K562 (cell line): ENCODE measurements around the gene CCDC47. TPM values are rescaled to one million over a fixed set of nuclear protein-coding genes. Genes with fewer than 3 reads are reported as not detected.
A peak's percentile ranks its signal among the peaks of the same experiment; 100 is the strongest.

Experiments
- ARID2 ChIP-seq: fragments of 450-650 bp; IDR thresholded peaks from 2 replicates; pipeline ENCODE4 v1.6.1; 2017; ENCODE audit warnings: antibody characterized with exemption, mild to moderate bottlenecking
- COPS2 ChIP-seq: fragments of 450-650 bp; conservative IDR thresholded peaks from 2 replicates; pipeline ENCODE4 v1.6.1; 2016; ENCODE audit warnings: mild to moderate bottlenecking, moderate library complexity
- ELF4 ChIP-seq: fragments of 450-650 bp; formaldehyde crosslinking; IDR thresholded peaks from 2 replicates; pipeline ENCODE4 v1.4.0; 2022; ENCODE audit warnings: missing genetic modification characterization
- FOXK1 ChIP-seq: sonication (generic); formaldehyde crosslinking; IDR thresholded peaks from 2 replicates; pipeline ENCODE4 v1.8.0; 2022; ENCODE audit warnings: missing genetic modification reagents, mild to moderate bottlenecking, borderline replicate concordance
- HDGF ChIP-seq: fragments of 450-650 bp; IDR thresholded peaks from 2 replicates; pipeline ENCODE4 v1.6.1; 2016
- HIVEP1 ChIP-seq: fragments of 250-450 bp; sonication (Bioruptor Pico); IDR thresholded peaks from 2 replicates; pipeline ENCODE4 v1.4.0; 2020; ENCODE audit warnings: mild to moderate bottlenecking
- HMBOX1 ChIP-seq: sonication (generic); IDR thresholded peaks from 2 replicates; pipeline ENCODE4 v1.6.1; 2016
- HNRNPK ChIP-seq: fragments of 200-400 bp; formaldehyde crosslinking; IDR thresholded peaks from one replicate; pipeline ENCODE4 v1.6.1; 2018; ENCODE audit warnings: mild to moderate bottlenecking, low read depth, low read length; ENCODE audit not compliant: poor library complexity, severe bottlenecking
- JUND ChIP-seq, 2 experiments: IDR thresholded peaks; 2 replicates in 1 of 2; 3 replicates in 1 of 2; pipeline ENCODE4 v1.6.1; 2011; ENCODE audit warnings: borderline replicate concordance in 2 of 2, low read depth in 2 of 2, low read length in 2 of 2, improper control_type of control experiment in 1 of 2, missing biosample characterization in 1 of 2, missing genetic modification characterization in 1 of 2, missing genetic modification reagents in 1 of 2
- MAFG ChIP-seq: fragments of 450-650 bp; conservative IDR thresholded peaks from 2 replicates; pipeline ENCODE4 v1.6.1; 2016; ENCODE audit warnings: missing genetic modification characterization, missing compliant biosample characterization
- MBD1 ChIP-seq: fragments of 250-450 bp; sonication (Bioruptor Pico); IDR thresholded peaks from 2 replicates; pipeline ENCODE4 v1.8.0; 2022; ENCODE audit warnings: inconsistent platforms
- NRF1 ChIP-seq, 2 experiments: fragments of 450-650 bp; IDR thresholded peaks in 1 of 2; conservative IDR thresholded peaks in 1 of 2; 2 replicates each; pipeline ENCODE4 v1.6.1; 2014; ENCODE audit warnings: mild to moderate bottlenecking in 2 of 2
- RFX7 ChIP-seq: fragments of 250-450 bp; sonication (Bioruptor Pico); IDR thresholded peaks from 2 replicates; pipeline ENCODE4 v1.5.1; 2021; ENCODE audit warnings: mild to moderate bottlenecking
- SP1 ChIP-seq: sonication (generic); formaldehyde crosslinking; IDR thresholded peaks from 2 replicates; pipeline ENCODE4 v1.8.1; 2022; ENCODE audit warnings: mild to moderate bottlenecking, missing genetic modification reagents
- TBL1XR1 ChIP-seq, 2 experiments: IDR thresholded peaks; 2 replicates each; pipeline ENCODE4 v1.6.1; 2012; ENCODE audit warnings: improper control_type of control experiment in 2 of 2, low read length in 2 of 2, mild to moderate bottlenecking in 1 of 2
- ZBTB7A ChIP-seq: IDR thresholded peaks from 2 replicates; pipeline ENCODE4 v1.6.1; 2011; ENCODE audit warnings: low read depth, mild to moderate bottlenecking, low read length, moderate library complexity, borderline replicate concordance; ENCODE audit not compliant: control insufficient read depth
- ZNF239 ChIP-seq: fragments of 250-450 bp; sonication (Bioruptor Pico); IDR thresholded peaks from 2 replicates; pipeline ENCODE4 v1.4.0; 2020; ENCODE audit warnings: mild to moderate bottlenecking
- ZNF253 ChIP-seq: fragments of 250-450 bp; sonication (Bioruptor Pico); conservative IDR thresholded peaks from 2 replicates; pipeline ENCODE4 v1.6.1; 2021; ENCODE audit warnings: mild to moderate bottlenecking
- ZNF347 ChIP-seq: fragments of 450-650 bp; formaldehyde crosslinking; IDR thresholded peaks from 2 replicates; pipeline ENCODE4 v1.4.0; 2020; ENCODE audit warnings: low read depth, mild to moderate bottlenecking, moderate library complexity
- polyA plus RNA-seq, 8 experiments: library from polyadenylated mRNA; depleted of rRNA in 4 of 8; stranded (reverse) in 5 of 8; unstranded in 3 of 8; fragments of >200 nt; fragmentation: Nextera tagmentation in 2 of 8; fragmentation: Illumina TruSeq in 1 of 8; extraction: Ambion mirVana in 2 of 8; extraction: Trizol in 1 of 8; gene quantifications; 2 replicates each; pipeline versions ENCODE4 v1.2.1 to v1.2.3, GENCODE V29; 2011 to 2014; ENCODE audit warnings: inconsistent platforms in 1 of 8, missing spikeins in 1 of 8
- total RNA-seq, 7 experiments: library from RNA; depleted of rRNA in 6 of 7; stranded (reverse); fragments of >200 nt in 6 of 7; fragmentation: Illumina TruSeq in 2 of 7; extraction: Trizol in 2 of 7; gene quantifications; 2 replicates each; pipeline versions ENCODE4 v1.2.1 to v1.2.3, GENCODE V29; 2011 to 2021; ENCODE audit warnings: low replicate concordance in 1 of 7
- TF ChIP-seq, protein P1 (sequence below): fragments of 450-650 bp; formaldehyde crosslinking; IDR thresholded peaks from 2 replicates; pipeline ENCODE4 v1.4.0; 2020; ENCODE audit warnings: mild to moderate bottlenecking, moderate library complexity
- TF ChIP-seq, protein P2 (sequence below): fragments of 450-650 bp; IDR thresholded peaks from 2 replicates; pipeline ENCODE4 v1.6.1; 2016; ENCODE audit warnings: missing biosample characterization, missing genetic modification characterization

The CCDC47 gene
- total and polyA plus RNA-seq, 9 of the 15 experiments (the other 6 are each of a cell fraction or from before 2014, with no cell fraction given) = 15.5 to 162 (median 122) TPM

DNA sequence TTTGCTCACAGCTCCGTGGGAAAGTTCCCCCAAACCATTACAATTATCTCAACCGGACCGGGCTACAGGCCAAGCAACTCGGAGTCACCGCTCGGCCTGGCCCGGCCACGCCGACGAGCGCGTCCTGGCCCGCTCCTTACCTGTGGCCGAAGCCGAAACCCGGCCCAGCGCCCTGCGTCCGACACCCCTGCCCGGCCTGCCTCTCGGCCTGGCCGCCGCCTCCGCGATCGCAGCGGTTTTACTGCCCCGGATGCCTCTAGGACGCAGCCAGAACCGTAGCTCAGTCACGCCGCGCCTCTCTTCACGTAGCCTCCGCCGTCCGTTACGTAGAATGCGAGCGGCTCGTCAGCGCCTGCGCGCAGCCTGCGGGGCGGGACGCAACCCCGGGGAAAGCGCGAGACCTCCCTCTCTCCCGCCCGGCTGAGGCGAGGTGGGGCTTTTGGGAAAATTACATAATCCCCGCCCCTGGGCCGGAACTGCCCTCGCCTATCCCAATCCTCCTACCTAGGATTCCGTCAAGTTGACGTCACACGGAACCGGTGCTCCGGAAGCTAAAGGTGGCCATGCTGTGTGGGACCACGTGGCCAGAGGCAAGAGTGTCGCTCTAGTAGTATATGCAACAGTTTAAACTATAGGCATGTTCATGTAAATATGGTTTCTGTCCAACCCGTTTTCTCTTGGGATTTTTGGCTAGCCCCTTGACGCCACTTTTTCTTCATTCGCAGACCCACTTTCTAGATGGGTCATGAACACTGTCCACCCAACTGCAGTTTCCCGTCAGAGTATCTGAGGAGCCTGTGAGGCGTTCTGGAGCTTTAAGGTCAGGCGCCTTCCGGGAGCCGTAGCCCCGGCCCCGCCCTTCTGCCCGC, at the start of gene CCDC47 (continued):
- no peak for TF ChIP-seq MAFG
- peak; percentile 53; the same call in 1 of the 2 replicates for TF ChIP-seq ELF4 (CRISPR knock-in tag)
- TF ChIP-seq ZNF239 (CRISPR knock-in tag) = peak; percentile 52; the same call in 1 of the 2 replicates
- TF ChIP-seq SP1 (CRISPR knock-in tag) = peak; percentile 95
- peak; percentile 22 to 76; a peak in 2 of 4 replicates for TF ChIP-seq TBL1XR1 (IDR thresholded peaks at IDR 0.05; ENCODE audit: low read length in 2 of 2)
- TF ChIP-seq, protein P1, sequence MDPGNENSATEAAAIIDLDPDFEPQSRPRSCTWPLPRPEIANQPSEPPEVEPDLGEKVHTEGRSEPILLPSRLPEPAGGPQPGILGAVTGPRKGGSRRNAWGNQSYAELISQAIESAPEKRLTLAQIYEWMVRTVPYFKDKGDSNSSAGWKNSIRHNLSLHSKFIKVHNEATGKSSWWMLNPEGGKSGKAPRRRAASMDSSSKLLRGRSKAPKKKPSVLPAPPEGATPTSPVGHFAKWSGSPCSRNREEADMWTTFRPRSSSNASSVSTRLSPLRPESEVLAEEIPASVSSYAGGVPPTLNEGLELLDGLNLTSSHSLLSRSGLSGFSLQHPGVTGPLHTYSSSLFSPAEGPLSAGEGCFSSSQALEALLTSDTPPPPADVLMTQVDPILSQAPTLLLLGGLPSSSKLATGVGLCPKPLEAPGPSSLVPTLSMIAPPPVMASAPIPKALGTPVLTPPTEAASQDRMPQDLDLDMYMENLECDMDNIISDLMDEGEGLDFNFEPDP = 0 out of 2 replicates have a peak, but pooled peaks have one; percentile 36
- no peak for TF ChIP-seq FOXK1
- TF ChIP-seq ZNF347 (CRISPR knock-in tag) = no peak
- peak; percentile 95 for TF ChIP-seq HNRNPK
- no peak for TF ChIP-seq HDGF
- no peak for TF ChIP-seq RFX7
- TF ChIP-seq HIVEP1 = no peak
- peak; percentile 88 for TF ChIP-seq JUND (IDR thresholded peaks at IDR 0.05; ENCODE audit: borderline replicate concordance, low read depth, low read length)
- TF ChIP-seq JUND (tag; IDR thresholded peaks at IDR 0.05; ENCODE audit: borderline replicate concordance, low read depth, low read length) = peak; percentile 97; the same call in 2 of the 3 replicates
- no peak; the same call in 1 of the 2 replicates for TF ChIP-seq HMBOX1
- no peak for TF ChIP-seq COPS2
- TF ChIP-seq, protein P2, sequence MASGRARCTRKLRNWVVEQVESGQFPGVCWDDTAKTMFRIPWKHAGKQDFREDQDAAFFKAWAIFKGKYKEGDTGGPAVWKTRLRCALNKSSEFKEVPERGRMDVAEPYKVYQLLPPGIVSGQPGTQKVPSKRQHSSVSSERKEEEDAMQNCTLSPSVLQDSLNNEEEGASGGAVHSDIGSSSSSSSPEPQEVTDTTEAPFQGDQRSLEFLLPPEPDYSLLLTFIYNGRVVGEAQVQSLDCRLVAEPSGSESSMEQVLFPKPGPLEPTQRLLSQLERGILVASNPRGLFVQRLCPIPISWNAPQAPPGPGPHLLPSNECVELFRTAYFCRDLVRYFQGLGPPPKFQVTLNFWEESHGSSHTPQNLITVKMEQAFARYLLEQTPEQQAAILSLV (tag) = no peak
- TF ChIP-seq NRF1 (conservative IDR thresholded peaks at IDR 0.05 in 1 of 2, IDR thresholded peaks at IDR 0.05 in 1 of 2) = peak; percentile 92 to 93
- TF ChIP-seq ARID2 = no peak
- TF ChIP-seq ZNF253 (CRISPR knock-in tag) = no peak
- peak; percentile 73; the same call in 1 of the 2 replicates for TF ChIP-seq ZBTB7A
- TF ChIP-seq MBD1 (CRISPR knock-in tag) = no peak
